Progenitor cell of endocrine pancreas (in vitro differentiated cells): ENCODE results near the gene MUC20. TPM values are rescaled to one million over a fixed set of nuclear protein-coding genes. Genes with fewer than 3 reads are reported as not detected.
"Not testable (repeated sequence)": the region's sequence is repeated elsewhere in the genome, so short reads cannot be mapped to it uniquely, and the experiment has no call there.

Experiments used
- DNase-seq: peaks from one replicate; pipeline ENCODE4 v3.0.0; 2021; ENCODE audit warnings: low spot score; ENCODE audit not compliant: unreplicated experiment
- H3K27ac Mint-ChIP-seq: 2 replicates; pipeline ENCODE4 v1.8.0; 2021; ENCODE audit warnings: mild to moderate bottlenecking, moderate library complexity, mixed read lengths
- H3K27me3 Mint-ChIP-seq: 2 replicates; pipeline ENCODE4 v1.8.0; 2021; ENCODE audit warnings: mixed read lengths
- H3K36me3 Mint-ChIP-seq: 2 replicates; pipeline ENCODE4 v1.8.0; 2022; ENCODE audit warnings: mixed read lengths; ENCODE audit not compliant: insufficient read depth
- H3K4me1 Mint-ChIP-seq: 2 replicates; pipeline ENCODE4 v1.8.0; 2021; ENCODE audit warnings: low read depth, mixed read lengths
- H3K4me3 Mint-ChIP-seq: 2 replicates; pipeline ENCODE4 v1.8.0; 2021; ENCODE audit warnings: low read depth, mild to moderate bottlenecking, moderate library complexity, mixed read lengths
- H3K9me3 Mint-ChIP-seq: 2 replicates; pipeline ENCODE4 v1.8.0; 2021; ENCODE audit warnings: low read depth, mixed read lengths
- CTCF ChIP-seq: fragments of 200-600 bp; sonication (generic); IDR thresholded peaks from one replicate; pipeline ENCODE4 v1.5.0; 2021; ENCODE audit warnings: antibody characterized with exemption, mild to moderate bottlenecking; ENCODE audit not compliant: unreplicated experiment
- microRNA-seq: library from miRNA; unstranded; fragments of <30 nt; microRNA quantifications from one replicate; pipeline ENCODE4 v1.1.0, GENCODE V29; 2020; ENCODE audit warnings: borderline number of aligned reads; ENCODE audit not compliant: unreplicated experiment
- total RNA-seq: library from RNA; stranded (reverse); gene quantifications from 2 replicates; pipeline ENCODE4 v1.2.1, GENCODE V29; 2021

MUC20 gene
- total RNA-seq, 1 donor from 2014 or later = 4.5 TPM

DNA sequence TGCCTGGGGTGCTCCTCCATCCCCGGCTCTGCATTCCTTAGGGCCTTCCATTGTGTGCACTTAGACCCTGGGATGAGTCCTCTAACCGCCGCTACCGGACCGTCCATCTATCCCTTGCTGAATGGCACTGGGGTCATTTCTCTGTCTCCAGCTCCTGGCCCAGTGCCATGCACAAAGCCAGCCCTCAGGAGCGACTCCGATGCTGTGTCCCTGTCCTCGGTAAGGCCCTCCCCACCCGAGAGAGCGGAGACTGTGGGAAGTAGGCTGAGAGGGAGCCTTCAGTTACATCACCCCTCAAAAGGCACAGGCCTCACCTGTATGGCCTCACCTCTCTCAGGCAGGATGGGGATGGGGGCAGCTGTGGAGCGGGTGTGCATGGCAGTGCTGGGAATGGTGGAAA is 57.2 kb downstream of the MUC20 start:
- no peaks in the 10 kb centered on the region for H3K4me1 Mint-ChIP-seq
- peaks cover 19% of the 10 kb centered on the region for H3K27me3 Mint-ChIP-seq
- no peak for DNase-seq
- no peak for TF ChIP-seq CTCF
- H3K4me3 Mint-ChIP-seq = no peak overlapping the region
- H3K36me3 Mint-ChIP-seq = no peaks in the 10 kb centered on the region
- H3K9me3 Mint-ChIP-seq = no peaks in the 10 kb centered on the region
- no peak overlapping the region for H3K27ac Mint-ChIP-seq

DNA sequence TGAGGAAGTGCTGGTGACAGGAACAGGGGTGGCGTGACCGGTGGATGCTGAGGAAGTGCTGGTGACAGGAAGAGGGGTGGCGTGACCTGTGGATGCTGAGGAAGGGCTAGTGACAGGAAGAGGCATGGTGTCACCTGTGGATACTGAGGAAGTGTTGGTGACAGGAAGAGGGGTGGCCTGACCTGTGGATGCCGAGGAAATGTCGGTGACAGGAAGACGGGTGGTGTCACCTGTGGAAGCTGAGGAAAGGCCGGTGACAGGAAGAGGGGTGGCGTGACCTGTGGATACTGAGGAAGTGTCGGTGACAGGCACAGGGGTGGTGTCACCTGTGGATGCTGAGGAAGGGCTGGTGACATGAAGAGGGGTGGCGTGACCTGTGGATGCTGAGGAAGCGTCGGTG is 60.5 kb downstream of the MUC20 start:
- DNase-seq, H3K27ac Mint-ChIP-seq, H3K36me3 Mint-ChIP-seq, H3K4me3 Mint-ChIP-seq, H3K9me3 Mint-ChIP-seq, H3K4me1 Mint-ChIP-seq: not testable (repeated sequence)
- peaks cover 42% of the 10 kb centered on the region for H3K27me3 Mint-ChIP-seq

Small RNA genes lying within 50 kb of the gene (microRNA-seq; reads per million reads assigned to microRNA genes)
- 3.0 reads per million for gene MIR570

Other genes with a start within 250 kb of the MUC20 start
- gene PPP1R2, start 177.7 kb upstream of the MUC20 start, total RNA-seq = 17.5 and 22.6 TPM in 2 replicates
- not detected in 2 replicates for gene APOD, start 137.0 kb upstream of the MUC20 start, total RNA-seq
- gene MUC4, start 91.0 kb downstream of the MUC20 start, total RNA-seq = 0.44 and 0.60 TPM in 2 replicates
- gene TNK2, start 187.6 kb downstream of the MUC20 start, total RNA-seq = 57.3 and 73.6 TPM in 2 replicates